GM12878 (cell line): ENCODE measurements around the gene STK35. TPM values are rescaled to one million over a fixed set of nuclear protein-coding genes. Genes with fewer than 3 reads are reported as not detected.

Source experiments
- CHD1 ChIP-seq: IDR thresholded peaks from 2 replicates; pipeline ENCODE4 v1.6.1; 2012; ENCODE audit warnings: low read depth, low read length, improper control_type of control experiment
- CHD2 ChIP-seq: IDR thresholded peaks from 2 replicates; pipeline ENCODE4 v1.6.1; 2011; ENCODE audit warnings: low read depth, low read length, improper control_type of control experiment, borderline replicate concordance
- E2F4 ChIP-seq: IDR thresholded peaks from 2 replicates; pipeline ENCODE4 v1.6.1; 2012; ENCODE audit warnings: low read depth, low read length, improper control_type of control experiment
- EED ChIP-seq: sonication (generic); IDR thresholded peaks from 2 replicates; pipeline ENCODE4 v1.6.1; 2016; ENCODE audit warnings: antibody characterized with exemption, low read depth
- EGR1 ChIP-seq, 2 experiments: IDR thresholded peaks; 1 replicate in 1 of 2; 2 replicates in 1 of 2; pipeline ENCODE4 v1.6.1; 2011 to 2012; ENCODE audit warnings: low read depth in 2 of 2, low read length in 2 of 2, borderline replicate concordance in 1 of 2, mild to moderate bottlenecking in 1 of 2, moderate library complexity in 1 of 2
- ELK1 ChIP-seq: IDR thresholded peaks from 2 replicates; pipeline ENCODE4 v1.6.1; 2012; ENCODE audit warnings: low read depth, low read length, improper control_type of control experiment
- GABPA ChIP-seq: IDR thresholded peaks from 2 replicates; pipeline ENCODE4 v1.6.1; 2014; ENCODE audit warnings: antibody characterized with exemption, low read depth, mild to moderate bottlenecking, inconsistent platforms
- GATAD2B ChIP-seq: fragments of 450-650 bp; conservative IDR thresholded peaks from 2 replicates; pipeline ENCODE4 v1.6.1; 2017; ENCODE audit warnings: low read depth, mild to moderate bottlenecking, moderate library complexity
- HSF1 ChIP-seq: fragments of 150-350 bp; IDR thresholded peaks from 2 replicates; pipeline ENCODE4 v1.6.1; 2014; ENCODE audit warnings: mild to moderate bottlenecking, low read depth, low read length
- IKZF1 ChIP-seq: fragments of 450-650 bp; conservative IDR thresholded peaks from 2 replicates; pipeline ENCODE4 v1.6.1; 2017; ENCODE audit warnings: antibody characterized with exemption, mild to moderate bottlenecking
- LARP7 ChIP-seq: fragments of 450-650 bp; IDR thresholded peaks from 2 replicates; pipeline ENCODE4 v1.6.1; 2017; ENCODE audit warnings: mild to moderate bottlenecking
- MEF2B ChIP-seq: fragments of 450-650 bp; IDR thresholded peaks from 2 replicates; pipeline ENCODE4 v1.6.1; 2018; ENCODE audit warnings: mild to moderate bottlenecking, moderate library complexity; ENCODE audit not compliant: partially characterized antibody, poor library complexity, severe bottlenecking
- MTA2 ChIP-seq: fragments of 450-650 bp; IDR thresholded peaks from 2 replicates; pipeline ENCODE4 v1.6.1; 2016; ENCODE audit warnings: low read depth, mild to moderate bottlenecking, moderate library complexity
- MXI1 ChIP-seq: fragments of 150-350 bp; IDR thresholded peaks from 2 replicates; pipeline ENCODE4 v1.6.1; 2011; ENCODE audit warnings: low read depth, mild to moderate bottlenecking, inconsistent platforms, low read length, improper control_type of control experiment
- MYC ChIP-seq: IDR thresholded peaks from 2 replicates; pipeline ENCODE4 v1.6.1; 2011; ENCODE audit warnings: mild to moderate bottlenecking, low read length, moderate library complexity, inconsistent platforms; ENCODE audit not compliant: insufficient read depth, insufficient replicate concordance, insufficient read length, severe bottlenecking
- NBN ChIP-seq: fragments of 450-650 bp; IDR thresholded peaks from 2 replicates; pipeline ENCODE4 v1.6.1; 2016
- NKRF ChIP-seq: fragments of 450-650 bp; conservative IDR thresholded peaks from 2 replicates; pipeline ENCODE4 v1.6.1; 2017; ENCODE audit warnings: mild to moderate bottlenecking, moderate library complexity
- NR2C1 ChIP-seq: fragments of 450-650 bp; IDR thresholded peaks from 2 replicates; pipeline ENCODE4 v1.6.1; 2017; ENCODE audit warnings: antibody characterized with exemption, mild to moderate bottlenecking, moderate library complexity
- PBX3 ChIP-seq: IDR thresholded peaks from 2 replicates; pipeline ENCODE4 v1.6.1; 2011; ENCODE audit warnings: mild to moderate bottlenecking, low read depth, low read length, moderate library complexity; ENCODE audit not compliant: insufficient replicate concordance
- POLR2A ChIP-seq: IDR thresholded peaks from 2 replicates; pipeline ENCODE4 v1.6.1; 2011; ENCODE audit warnings: low read depth, mild to moderate bottlenecking, low read length
- POU2F2 ChIP-seq: IDR thresholded peaks from 3 replicates; pipeline ENCODE4 v1.6.1; 2011; ENCODE audit warnings: low read depth, mild to moderate bottlenecking, low read length, borderline replicate concordance
- RB1 ChIP-seq: fragments of 450-650 bp; formaldehyde crosslinking; IDR thresholded peaks from 2 replicates; pipeline ENCODE4 v1.6.1; 2017; ENCODE audit warnings: mild to moderate bottlenecking, borderline replicate concordance
- SREBF2 ChIP-seq: IDR thresholded peaks from 2 replicates; pipeline ENCODE4 v1.6.1; 2012; ENCODE audit warnings: mild to moderate bottlenecking, low read length
- polyA plus RNA-seq, 11 experiments: library from polyadenylated mRNA; depleted of rRNA in 4 of 11; unstranded in 6 of 11; stranded (reverse) in 5 of 11; fragments of >200 nt; fragmentation: Nextera tagmentation in 4 of 11; fragmentation: Illumina TruSeq in 1 of 11; extraction: Ambion mirVana in 4 of 11; extraction: Trizol in 1 of 11; gene quantifications; 1 replicate in 1 of 11; 2 replicates in 10 of 11; pipeline versions ENCODE4 v1.2.1 to v1.2.3, GENCODE V29; 2011 to 2016; ENCODE audit warnings: inconsistent platforms in 2 of 11, missing spikeins in 2 of 11, low read depth in 1 of 11
- total RNA-seq, 4 experiments: library from RNA; depleted of rRNA in 3 of 4; stranded (reverse); fragments of >200 nt in 3 of 4; fragmentation: Illumina TruSeq in 1 of 4; extraction: Trizol in 1 of 4; gene quantifications; 2 replicates each; pipeline versions ENCODE4 v1.2.1 to v1.2.3, GENCODE V29; 2013 to 2021

Gene STK35
- total and polyA plus RNA-seq, 10 of the 15 experiments (the other 5 are each of a cell fraction or from before 2014, with no cell fraction given): 2.9 to 19.4 (median 9.6) TPM

- TF ChIP-seq NKRF (peak; percentile 90; the same call in 1 of the 2 replicates), MYC (peak; percentile 37), ELK1 (no peak), POLR2A (peak; percentile 81), HSF1 (0 out of 2 replicates have a peak, but pooled peaks have one; percentile 21), POU2F2 (0 out of 3 replicates have a peak, but pooled peaks have one; percentile 0), MXI1 (peak; percentile 84; the same call in 1 of the 2 replicates), GATAD2B (peak; percentile 87), MEF2B (peak; percentile 6), PBX3 (peak; percentile 52), EED (no peak), NBN (0 out of 2 replicates have a peak, but pooled peaks have one; percentile 15), EGR1 (IDR thresholded peaks at IDR 0.05; ENCODE audit: borderline replicate concordance in 1 of 2, low read depth in 2 of 2, low read length in 2 of 2) (peak in 1 of 2 experiments; percentile 69; a peak in 2 of 3 replicates), CHD2 (peak; percentile 85), RB1 (peak; percentile 72; the same call in 1 of the 2 replicates), CHD1 (no peak), IKZF1 (peak; percentile 78), E2F4 (no peak), LARP7 (peak; percentile 98), GABPA (no peak), SREBF2 (no peak), NR2C1 (no peak; the same call in 1 of the 2 replicates), MTA2 (0 out of 2 replicates have a peak, but pooled peaks have one; percentile 25)
Measured at GRCh38 chr20:2102585-2103460, 1.2 kb downstream of the STK35 start (continued).
